HL-60 (cell line): Measurements from ENCODE around the gene FADS3.
A peak's percentile ranks its signal among the peaks of the same experiment; 100 is the strongest.

Experiments used
- DNase-seq, 2 experiments: peaks; one replicate each; pipeline ENCODE4 v3.0.0-alpha.2; 2010 to 2020; ENCODE audit warnings: low read depth in 1 of 2, low spot score in 1 of 2
- H3K27ac ChIP-seq: fragments of 250-450 bp; sonication (Bioruptor Pico); replicated peaks from 2 replicates; pipeline ENCODE4 v1.5.1; 2020; ENCODE audit warnings: mild to moderate bottlenecking, moderate library complexity
- H3K27me3 ChIP-seq: fragments of 250-450 bp; sonication (Bioruptor Pico); 2 replicates; pipeline ENCODE4 v1.5.1; 2021; ENCODE audit warnings: mild to moderate bottlenecking, moderate library complexity; ENCODE audit not compliant: insufficient read depth, poor library complexity, severe bottlenecking
- H3K4me3 ChIP-seq: replicated peaks from 2 replicates; pipeline ENCODE4 v1.5.1; 2011; ENCODE audit warnings: mild to moderate bottlenecking, control low read depth, low read length; ENCODE audit not compliant: insufficient read depth
- CTCF ChIP-seq: IDR thresholded peaks from one replicate; pipeline ENCODE4 v1.5.1; 2011; ENCODE audit warnings: low read length, control low read depth, inconsistent platforms; ENCODE audit not compliant: insufficient read depth
- GABPA ChIP-seq: IDR thresholded peaks from 2 replicates; pipeline ENCODE4 v1.6.1; 2012; ENCODE audit warnings: low read depth
- POLR2AphosphoS5 ChIP-seq: IDR thresholded peaks from 2 replicates; pipeline ENCODE4 v1.6.1; 2012; ENCODE audit warnings: low read depth
- REST ChIP-seq: IDR thresholded peaks from 2 replicates; pipeline ENCODE4 v1.6.1; 2012; ENCODE audit warnings: low read depth; ENCODE audit not compliant: insufficient replicate concordance
- SPI1 ChIP-seq: IDR thresholded peaks from 2 replicates; pipeline ENCODE4 v1.6.1; 2012; ENCODE audit warnings: low read depth, mild to moderate bottlenecking, borderline replicate concordance

The FADS3 gene

GRCh38 chr11:61832207-61832606, 59.1 kb downstream of the FADS3 start:
- TF ChIP-seq REST (peak; percentile 80), SPI1 (no peak), CTCF (no peak), POLR2AphosphoS5 (no peak), GABPA (no peak)
- peaks cover 28% of the 10 kb centered on the region for H3K27me3 ChIP-seq
- DNase-seq: no peak
- no peak overlapping the region for H3K27ac ChIP-seq
- no peak overlapping the region for H3K4me3 ChIP-seq

GRCh38 chr11:61830237-61831105, 60.9 kb downstream of the FADS3 start:
- no peak for DNase-seq
- no peak overlapping the region for H3K27ac ChIP-seq
- no peak for TF ChIP-seq POLR2AphosphoS5
- no peak for TF ChIP-seq REST
- no peak for TF ChIP-seq CTCF
- no peak for TF ChIP-seq GABPA
- no peak for TF ChIP-seq SPI1
- H3K27me3 ChIP-seq: peaks cover 34% of the 10 kb centered on the region
- no peak overlapping the region for H3K4me3 ChIP-seq

GRCh38 chr11:61829806-61830205, 61.5 kb downstream of the FADS3 start:
- TF ChIP-seq REST (no peak), SPI1 (no peak), CTCF (no peak), POLR2AphosphoS5 (no peak), GABPA (no peak)
- H3K27me3 ChIP-seq: peaks cover 36% of the 10 kb centered on the region
- H3K4me3 ChIP-seq: no peak overlapping the region
- no peak overlapping the region for H3K27ac ChIP-seq
- DNase-seq: no peak
